ENCODE data around the gene CNTN1.
A peak's percentile ranks its signal among the peaks of the same experiment; 100 is the strongest.
"Not testable (repeated sequence)": the region's sequence is repeated elsewhere in the genome, so short reads cannot be mapped to it uniquely, and the experiment has no call there.

Gene CNTN1

GRCh38 chr12:40734276-40734675, 42.0 kb downstream of the CNTN1 start:
- no peak for DNase-seq (ENCODE audit: low read depth)
- no peak overlapping the region for H3K4me3 ChIP-seq (ENCODE audit: low read depth, low read length)
- TF ChIP-seq, protein P1, sequence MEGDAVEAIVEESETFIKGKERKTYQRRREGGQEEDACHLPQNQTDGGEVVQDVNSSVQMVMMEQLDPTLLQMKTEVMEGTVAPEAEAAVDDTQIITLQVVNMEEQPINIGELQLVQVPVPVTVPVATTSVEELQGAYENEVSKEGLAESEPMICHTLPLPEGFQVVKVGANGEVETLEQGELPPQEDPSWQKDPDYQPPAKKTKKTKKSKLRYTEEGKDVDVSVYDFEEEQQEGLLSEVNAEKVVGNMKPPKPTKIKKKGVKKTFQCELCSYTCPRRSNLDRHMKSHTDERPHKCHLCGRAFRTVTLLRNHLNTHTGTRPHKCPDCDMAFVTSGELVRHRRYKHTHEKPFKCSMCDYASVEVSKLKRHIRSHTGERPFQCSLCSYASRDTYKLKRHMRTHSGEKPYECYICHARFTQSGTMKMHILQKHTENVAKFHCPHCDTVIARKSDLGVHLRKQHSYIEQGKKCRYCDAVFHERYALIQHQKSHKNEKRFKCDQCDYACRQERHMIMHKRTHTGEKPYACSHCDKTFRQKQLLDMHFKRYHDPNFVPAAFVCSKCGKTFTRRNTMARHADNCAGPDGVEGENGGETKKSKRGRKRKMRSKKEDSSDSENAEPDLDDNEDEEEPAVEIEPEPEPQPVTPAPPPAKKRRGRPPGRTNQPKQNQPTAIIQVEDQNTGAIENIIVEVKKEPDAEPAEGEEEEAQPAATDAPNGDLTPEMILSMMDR (IDR thresholded peaks at IDR 0.05; ENCODE audit: control insufficient read depth, extremely low read depth, insufficient read depth), result no peak

GRCh38 chr12:40735551-40736230, 43.5 kb downstream of the CNTN1 start:
- no peak for DNase-seq (ENCODE audit: low read depth)
- TF ChIP-seq, protein P1 (IDR thresholded peaks at IDR 0.05; ENCODE audit: control insufficient read depth, extremely low read depth, insufficient read depth), result no peak
- no peak overlapping the region for H3K4me3 ChIP-seq (ENCODE audit: low read depth, low read length)

- not testable (repeated sequence) for H3K4me3 ChIP-seq (ENCODE audit: low read depth, low read length); DNase-seq (ENCODE audit: low read depth)
Observed at GRCh38 chr12:40737416-40737815, 45.2 kb downstream of the CNTN1 start.

DNA sequence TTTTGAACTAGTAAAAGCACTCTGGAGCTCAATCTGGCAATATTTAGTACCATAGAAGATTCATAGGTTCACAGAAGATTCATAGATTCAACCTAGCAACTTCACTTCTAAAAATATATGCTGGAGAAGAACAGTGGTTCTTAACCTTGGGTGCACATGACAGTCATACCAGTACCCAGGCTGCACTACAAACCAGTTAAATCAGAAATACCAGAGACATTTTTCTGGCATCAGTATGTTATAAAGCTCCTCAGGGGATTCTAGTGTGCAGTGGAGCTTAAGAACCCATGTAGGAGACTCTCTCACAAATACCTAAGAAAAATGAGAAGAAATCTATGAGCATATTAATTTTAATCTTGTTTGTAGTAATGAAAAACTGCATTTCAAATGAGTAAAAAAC, 46.6 kb downstream of the CNTN1 start:
- TF ChIP-seq, protein P1 (IDR thresholded peaks at IDR 0.05; ENCODE audit: control insufficient read depth, extremely low read depth, insufficient read depth), result no peak
- H3K4me3 ChIP-seq (ENCODE audit: low read depth, low read length), result no peak overlapping the region
- DNase-seq (ENCODE audit: low read depth), result no peak

DNA sequence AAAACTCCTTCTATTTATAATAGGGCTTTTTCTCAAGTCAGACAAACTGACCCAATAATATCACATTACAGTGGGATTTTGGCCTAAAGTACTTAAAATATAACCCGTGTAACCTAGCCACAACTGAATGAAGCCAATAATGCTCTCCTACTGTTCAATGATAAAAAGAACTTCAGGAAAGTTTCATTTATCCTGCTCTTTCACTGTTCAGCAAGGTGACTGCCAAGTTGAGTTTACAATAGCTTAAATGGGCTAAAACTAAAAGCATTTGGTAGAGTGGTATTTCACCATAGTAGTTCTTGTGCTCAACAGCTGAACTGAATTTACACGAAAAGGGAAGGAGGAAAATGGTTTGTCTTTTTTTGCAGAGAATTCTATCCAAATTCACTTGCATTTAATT, 49.8 kb downstream of the CNTN1 start:
- no peak for DNase-seq (ENCODE audit: low read depth)
- TF ChIP-seq, protein P1 (IDR thresholded peaks at IDR 0.05; ENCODE audit: control insufficient read depth, extremely low read depth, insufficient read depth), result no peak
- H3K4me3 ChIP-seq (ENCODE audit: low read depth, low read length), result no peak overlapping the region

DNA sequence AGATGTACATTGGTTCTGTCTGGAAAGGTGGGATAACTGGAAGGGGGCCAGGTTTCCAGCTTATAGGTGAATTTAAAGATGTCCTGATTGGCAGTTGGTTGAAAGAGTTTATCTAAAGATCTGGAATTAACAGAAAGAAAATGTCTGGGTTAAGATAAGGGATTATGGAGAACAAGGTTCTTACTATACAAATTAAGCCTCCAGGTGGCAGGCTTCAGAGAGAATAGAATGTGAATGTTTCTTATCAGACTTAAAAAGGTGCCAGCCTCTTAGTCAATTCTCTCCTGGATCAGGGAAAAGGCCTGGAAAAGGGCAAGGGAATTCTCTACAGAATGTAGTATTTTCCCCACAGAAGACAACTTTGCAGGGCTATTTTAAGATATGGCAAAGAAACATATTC, 53.1 kb downstream of the CNTN1 start:
- DNase-seq (ENCODE audit: low read depth), result no peak
- TF ChIP-seq, protein P1 (IDR thresholded peaks at IDR 0.05; ENCODE audit: control insufficient read depth, extremely low read depth, insufficient read depth), result peak; percentile 28; the same call in 1 of the 2 replicates
- no peak overlapping the region for H3K4me3 ChIP-seq (ENCODE audit: low read depth, low read length)

DNA sequence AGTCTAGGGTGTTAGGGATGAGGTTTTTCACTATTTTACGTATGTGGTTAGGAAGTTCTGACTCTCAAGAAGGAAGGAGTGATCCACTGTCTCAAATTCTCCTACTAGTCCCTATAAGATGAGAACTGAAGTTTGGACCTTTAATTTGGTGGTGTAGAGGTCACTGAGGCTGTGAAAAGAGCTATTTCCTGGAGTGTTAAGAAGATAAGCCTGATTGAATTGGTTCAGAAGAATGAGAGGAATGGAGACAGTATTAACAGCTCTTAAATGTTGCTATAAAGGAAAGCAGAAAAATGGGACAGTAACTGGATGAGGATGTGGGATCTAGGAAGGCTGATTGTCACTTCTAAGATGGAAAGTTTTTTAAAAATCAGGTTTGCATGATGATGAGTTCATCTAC, 57.6 kb downstream of the CNTN1 start:
- TF ChIP-seq, protein P1 (IDR thresholded peaks at IDR 0.05; ENCODE audit: control insufficient read depth, extremely low read depth, insufficient read depth), result no peak
- H3K4me3 ChIP-seq (ENCODE audit: low read depth, low read length), result no peak overlapping the region
- DNase-seq (ENCODE audit: low read depth), result no peak
